Cardiac muscle cell (in vitro differentiated cells and primary cell): ENCODE data around the gene DGKD. TPM values are rescaled to one million over a fixed set of nuclear protein-coding genes. Genes with fewer than 3 reads are reported as not detected.

Experiments used
- DNase-seq, 2 donors: peaks; one replicate each; pipeline versions ENCODE4 v3.0.0 to v3.0.0-alpha.2; 2010 to 2017; ENCODE audit warnings: low read depth in 1 of 2, low spot score in 1 of 2
- H3K27ac ChIP-seq: fragments of 200-600 bp; sonication (generic); 2 replicates; pipeline ENCODE4 v1.5.1; 2016
- H3K27me3 ChIP-seq: fragments of 200-600 bp; sonication (generic); 2 replicates; pipeline ENCODE4 v1.6.0; 2016; ENCODE audit warnings: control low read depth
- H3K36me3 ChIP-seq: fragments of 200-600 bp; sonication (generic); 2 replicates; pipeline ENCODE4 v1.5.1; 2016; ENCODE audit warnings: control low read depth
- H3K4me1 ChIP-seq: fragments of 200-600 bp; sonication (generic); 2 replicates; pipeline ENCODE4 v1.8.1; 2017; ENCODE audit warnings: low read depth, mild to moderate bottlenecking, mixed run types
- H3K4me3 ChIP-seq: fragments of 200-600 bp; sonication (generic); 2 replicates; pipeline ENCODE4 v1.5.1; 2016; ENCODE audit warnings: mild to moderate bottlenecking
- H3K9me3 ChIP-seq: fragments of 200-600 bp; sonication (generic); 2 replicates; pipeline ENCODE4 v1.5.1; 2017; ENCODE audit warnings: low read depth, mild to moderate bottlenecking, control low read depth
- polyA plus RNA-seq: library from polyadenylated mRNA; unstranded; fragments of >200 nt; fragmentation: Nextera tagmentation; extraction: Ambion mirVana; gene quantifications from 2 replicates; pipeline ENCODE4 v1.2.1, GENCODE V29; 2016
- total RNA-seq: library from RNA; depleted of rRNA; stranded (reverse); fragments of >200 nt; gene quantifications from 2 replicates; pipeline ENCODE4 v1.2.3, GENCODE V29; 2016
- TF ChIP-seq, protein P1 (sequence below): IDR thresholded peaks from 2 replicates; pipeline ENCODE4 v1.5.1; 2012; ENCODE audit warnings: low read depth, mild to moderate bottlenecking, low read length

The DGKD gene
- total and polyA plus RNA-seq, 2 experiments from 2014 or later = 21.0 to 40.0 TPM

GRCh38 chr2:233367586-233367985 lies 13.3 kb downstream of the DGKD start:
- TF ChIP-seq, protein P1, sequence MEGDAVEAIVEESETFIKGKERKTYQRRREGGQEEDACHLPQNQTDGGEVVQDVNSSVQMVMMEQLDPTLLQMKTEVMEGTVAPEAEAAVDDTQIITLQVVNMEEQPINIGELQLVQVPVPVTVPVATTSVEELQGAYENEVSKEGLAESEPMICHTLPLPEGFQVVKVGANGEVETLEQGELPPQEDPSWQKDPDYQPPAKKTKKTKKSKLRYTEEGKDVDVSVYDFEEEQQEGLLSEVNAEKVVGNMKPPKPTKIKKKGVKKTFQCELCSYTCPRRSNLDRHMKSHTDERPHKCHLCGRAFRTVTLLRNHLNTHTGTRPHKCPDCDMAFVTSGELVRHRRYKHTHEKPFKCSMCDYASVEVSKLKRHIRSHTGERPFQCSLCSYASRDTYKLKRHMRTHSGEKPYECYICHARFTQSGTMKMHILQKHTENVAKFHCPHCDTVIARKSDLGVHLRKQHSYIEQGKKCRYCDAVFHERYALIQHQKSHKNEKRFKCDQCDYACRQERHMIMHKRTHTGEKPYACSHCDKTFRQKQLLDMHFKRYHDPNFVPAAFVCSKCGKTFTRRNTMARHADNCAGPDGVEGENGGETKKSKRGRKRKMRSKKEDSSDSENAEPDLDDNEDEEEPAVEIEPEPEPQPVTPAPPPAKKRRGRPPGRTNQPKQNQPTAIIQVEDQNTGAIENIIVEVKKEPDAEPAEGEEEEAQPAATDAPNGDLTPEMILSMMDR = no peak
- H3K36me3 ChIP-seq = no peaks in the 10 kb centered on the region
- no peaks in the 10 kb centered on the region for H3K27me3 ChIP-seq
- H3K4me3 ChIP-seq = no peak overlapping the region
- H3K4me1 ChIP-seq = no peaks in the 10 kb centered on the region
- no peak overlapping the region for H3K27ac ChIP-seq
- no peak for DNase-seq
- H3K9me3 ChIP-seq = no peaks in the 10 kb centered on the region

DNA sequence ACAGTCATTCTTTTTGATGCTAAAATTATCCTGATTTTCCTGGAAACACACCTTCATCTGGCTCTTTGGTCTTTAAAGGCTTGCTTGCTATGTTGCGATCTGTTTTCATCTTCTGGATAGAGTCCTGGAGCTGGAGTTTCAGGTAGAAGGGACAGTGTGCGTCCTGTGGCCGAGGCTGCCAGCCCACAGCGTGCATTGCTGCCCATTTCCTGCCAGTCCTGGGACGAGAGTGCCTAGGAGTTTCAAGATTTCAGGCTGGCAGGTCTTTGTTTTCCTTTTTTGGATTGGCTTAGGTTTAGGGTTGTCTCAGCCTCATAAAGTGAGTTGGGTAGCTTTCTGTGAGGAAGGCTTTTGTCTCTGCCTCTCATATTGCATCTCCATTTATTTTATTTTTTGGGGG lies 14.5 kb downstream of the DGKD start:
- Histone ChIP-seq H3K9me3 (no peaks in the 10 kb centered on the region), H3K36me3 (no peaks in the 10 kb centered on the region), H3K27me3 (no peaks in the 10 kb centered on the region), H3K4me1 (peaks cover 5% of the 10 kb centered on the region), H3K4me3 (no peak overlapping the region), H3K27ac (no peak overlapping the region)
- no peak for DNase-seq
- TF ChIP-seq, protein P1 = no peak

- H3K4me1 ChIP-seq = peaks cover 9% of the 10 kb centered on the region
- no peaks in the 10 kb centered on the region for H3K9me3 ChIP-seq
- H3K27me3 ChIP-seq = no peaks in the 10 kb centered on the region
- no peaks in the 10 kb centered on the region for H3K36me3 ChIP-seq
- TF ChIP-seq, protein P1 = no peak
- no peak for DNase-seq
- H3K4me3 ChIP-seq = no peak overlapping the region
- no peak overlapping the region for H3K27ac ChIP-seq
Measured at GRCh38 chr2:233369462-233369861, 15.2 kb downstream of the DGKD start.

DNA sequence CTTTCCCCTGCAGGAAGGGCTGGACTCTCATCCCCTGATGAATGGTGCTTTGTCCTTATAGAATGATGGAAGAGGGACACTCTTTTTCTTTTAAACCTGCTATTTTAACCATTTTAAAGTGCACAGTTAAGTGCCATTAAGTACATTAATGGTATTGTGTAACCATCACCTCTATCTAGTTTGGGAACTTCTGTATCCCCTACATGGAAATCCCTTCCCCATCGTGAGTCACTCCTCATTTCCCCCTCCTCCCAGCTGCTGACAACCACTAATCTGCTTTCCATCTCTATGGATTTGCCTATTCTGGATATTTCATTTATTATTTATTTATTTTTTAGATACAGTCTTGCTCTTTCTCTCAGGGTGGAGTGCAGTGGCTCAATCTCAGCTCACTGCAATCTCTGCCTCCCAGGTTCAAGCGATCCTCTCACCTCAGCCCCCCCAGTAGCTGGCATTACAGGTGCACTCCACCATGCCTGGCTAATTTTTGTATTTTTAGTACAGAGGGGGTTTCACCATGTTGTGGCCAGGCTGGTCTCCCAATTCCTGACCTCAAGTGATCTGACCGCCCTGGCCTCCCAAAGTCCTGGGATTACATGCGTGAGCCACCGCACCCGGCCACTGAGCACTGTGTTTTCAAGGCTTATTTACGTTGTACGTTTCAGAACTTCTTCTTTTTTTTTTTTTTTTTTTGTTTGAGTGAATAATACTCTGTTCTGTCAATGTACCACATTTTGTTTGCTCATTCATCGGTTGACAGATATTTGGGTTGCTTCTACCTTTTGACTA lies 15.8 kb downstream of the DGKD start:
- H3K4me1 ChIP-seq = peaks cover 15% of the 10 kb centered on the region
- H3K9me3 ChIP-seq = no peaks in the 10 kb centered on the region
- H3K36me3 ChIP-seq = no peaks in the 10 kb centered on the region
- no peak for DNase-seq
- no peak overlapping the region for H3K27ac ChIP-seq
- H3K4me3 ChIP-seq = no peak overlapping the region
- TF ChIP-seq, protein P1 = no peak
- no peaks in the 10 kb centered on the region for H3K27me3 ChIP-seq

DNA sequence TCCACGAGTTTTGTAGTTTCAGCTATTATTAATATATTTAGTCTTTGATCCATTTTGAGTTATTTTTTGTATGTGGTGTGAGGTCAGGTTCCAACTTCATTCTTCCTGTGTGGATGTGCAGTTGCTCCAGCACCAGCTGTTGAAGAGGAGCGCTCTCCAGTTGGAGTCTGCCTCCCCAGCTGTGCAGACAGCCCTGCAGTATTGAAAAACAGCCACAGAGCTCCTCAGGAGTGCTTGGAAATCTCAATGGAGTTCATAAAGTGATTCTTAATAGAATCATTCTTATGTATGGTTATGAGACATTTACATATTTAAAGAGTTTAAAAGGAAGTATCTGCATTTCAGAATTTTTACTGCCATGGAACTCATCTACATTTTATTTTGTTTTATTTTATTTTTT lies 17.3 kb downstream of the DGKD start:
- no peaks in the 10 kb centered on the region for H3K36me3 ChIP-seq
- no peak overlapping the region for H3K4me3 ChIP-seq
- H3K27ac ChIP-seq = no peak overlapping the region
- DNase-seq = no peak
- peaks cover 24% of the 10 kb centered on the region for H3K4me1 ChIP-seq
- TF ChIP-seq, protein P1 = no peak
- no peaks in the 10 kb centered on the region for H3K9me3 ChIP-seq
- H3K27me3 ChIP-seq = no peaks in the 10 kb centered on the region
